NK-92 (cell line): Measurements from ENCODE around the gene DDC.
"Not testable (repeated sequence)": the region's sequence is repeated elsewhere in the genome, so short reads cannot be mapped to it uniquely, and the experiment has no call there.

Source experiments
- DNase-seq: peaks from one replicate; lab custom pipeline; 2025; ENCODE audit not compliant: unreplicated experiment; lab: John Stamatoyannopoulos, UW

Gene DDC

GRCh38 chr7:50528266-50529092 is 36.7 kb downstream of the DDC start:
- DNase-seq: no peak

GRCh38 chr7:50519350-50519749 is 45.9 kb downstream of the DDC start:
- not testable (repeated sequence) for DNase-seq

- no peak for DNase-seq
Measured at GRCh38 chr7:50513166-50513871, 51.9 kb downstream of the DDC start.

- DNase-seq: no peak
Measured at GRCh38 chr7:50512384-50512783, 52.8 kb downstream of the DDC start.

- no peak for DNase-seq
Measured at GRCh38 chr7:50509459-50509858, 55.7 kb downstream of the DDC start.

- no peak for DNase-seq
Measured at GRCh38 chr7:50508471-50508943, 56.7 kb downstream of the DDC start.

GRCh38 chr7:50507898-50508470 is 57.2 kb downstream of the DDC start:
- no peak for DNase-seq

GRCh38 chr7:50505553-50506210 is 59.5 kb downstream of the DDC start:
- no peak for DNase-seq

GRCh38 chr7:50504646-50505546 is 60.3 kb downstream of the DDC start:
- no peak for DNase-seq

GRCh38 chr7:50502947-50503346 is 62.3 kb downstream of the DDC start:
- DNase-seq: no peak

- DNase-seq: no peak
Measured at GRCh38 chr7:50502001-50502684, 63.1 kb downstream of the DDC start.

- no peak for DNase-seq
Measured at GRCh38 chr7:50499092-50499491, 66.1 kb downstream of the DDC start.

GRCh38 chr7:50497968-50498367 is 67.2 kb downstream of the DDC start:
- DNase-seq: no peak

GRCh38 chr7:50497068-50497642 is 68.0 kb downstream of the DDC start:
- no peak for DNase-seq

- no peak for DNase-seq
Measured at GRCh38 chr7:50496569-50496968, 68.6 kb downstream of the DDC start.

GRCh38 chr7:50495746-50496145 is 69.5 kb downstream of the DDC start:
- no peak for DNase-seq

GRCh38 chr7:50492770-50493519 is 72.3 kb downstream of the DDC start:
- no peak for DNase-seq

GRCh38 chr7:50491943-50492342 is 73.3 kb downstream of the DDC start:
- DNase-seq: no peak

GRCh38 chr7:50491209-50491608 is 74.0 kb downstream of the DDC start:
- DNase-seq: no peak
